ENCODE data around the gene PITPNC1.
"Not testable (repeated sequence)": the region's sequence is repeated elsewhere in the genome, so short reads cannot be mapped to it uniquely, and the experiment has no call there.

PITPNC1 gene

DNA sequence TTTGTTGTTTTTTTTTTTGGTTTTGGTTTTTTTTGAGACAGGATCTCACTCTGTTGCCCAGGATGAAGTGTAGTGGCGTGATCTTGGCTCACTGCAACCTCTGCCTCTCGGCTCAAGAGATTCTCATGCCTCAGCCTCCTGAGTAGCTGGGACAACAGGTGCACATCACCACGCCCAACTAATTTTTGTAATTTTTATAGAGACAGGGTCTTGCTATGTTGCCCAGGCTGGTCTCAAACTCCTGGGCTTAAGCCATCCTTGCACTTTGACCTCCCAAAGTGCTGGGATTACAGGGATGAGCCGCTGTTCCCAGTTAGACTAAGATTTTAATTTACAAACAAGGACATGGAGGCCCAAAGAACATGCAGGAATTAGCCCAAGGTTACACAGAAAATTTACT, 248.9 kb downstream of the PITPNC1 start:
- H3K27me3 Mint-ChIP-seq: no peaks in the 10 kb centered on the region
- no peak overlapping the region for H3K27ac Mint-ChIP-seq
- H3K9me3 Mint-ChIP-seq: peaks cover 5% of the 10 kb centered on the region
- no peak for ATAC-seq (ENCODE audit: low read depth)
- no peak overlapping the region for H3K4me3 Mint-ChIP-seq
- no peaks in the 10 kb centered on the region for H3K4me1 Mint-ChIP-seq
- peaks cover 7% of the 10 kb centered on the region for H3K36me3 Mint-ChIP-seq
- DNase-seq (ENCODE audit: low spot score in 2 of 2): no peak

DNA sequence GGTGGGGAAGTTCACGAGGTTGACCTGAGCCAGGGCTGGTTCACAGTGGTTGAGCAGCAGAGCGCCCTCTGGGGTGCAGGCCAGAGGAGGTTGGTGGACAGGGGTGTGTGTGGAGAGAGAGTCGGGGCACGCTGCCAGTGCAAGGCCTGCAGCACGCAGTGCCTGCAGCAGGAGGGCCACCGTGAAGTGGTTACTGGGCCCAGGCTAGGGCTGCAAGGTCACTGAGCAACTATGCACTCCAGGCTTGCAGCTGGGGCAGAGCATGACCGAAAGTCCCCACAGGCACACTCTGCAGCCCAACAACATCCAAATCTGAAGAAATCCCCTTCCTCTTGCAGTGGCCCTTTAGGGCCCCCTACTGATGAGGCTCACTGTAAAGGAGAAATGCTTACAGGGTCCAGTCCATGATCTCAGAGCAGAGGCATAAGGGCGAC, 251.5 kb downstream of the PITPNC1 start:
- Mint-ChIP-seq H3K27ac (no peak overlapping the region), H3K4me1 (no peaks in the 10 kb centered on the region), H3K27me3 (no peaks in the 10 kb centered on the region), H3K36me3 (peaks cover 17% of the 10 kb centered on the region), H3K9me3 (peaks cover 5% of the 10 kb centered on the region), H3K4me3 (no peak overlapping the region)
- DNase-seq (ENCODE audit: low spot score in 2 of 2): no peak
- ATAC-seq (ENCODE audit: low read depth): no peak

DNA sequence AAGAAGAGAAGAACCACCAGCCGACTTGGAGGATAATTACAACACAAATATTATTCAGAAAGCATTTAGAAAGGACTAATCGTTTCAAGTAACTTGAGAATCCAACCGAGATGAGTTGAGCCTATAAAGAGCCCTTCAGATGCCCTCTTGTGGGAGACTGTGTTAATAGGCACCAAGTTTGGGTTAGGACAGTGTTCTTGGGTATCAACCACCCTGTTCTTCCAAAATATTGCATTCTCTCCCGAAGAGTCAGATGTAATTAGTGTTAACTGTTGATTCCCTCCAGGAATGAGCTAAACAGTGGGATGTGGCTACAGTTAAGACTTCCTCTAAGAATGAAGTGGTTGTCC, 252.9 kb downstream of the PITPNC1 start:
- Mint-ChIP-seq H3K27me3 (no peaks in the 10 kb centered on the region), H3K9me3 (peaks cover 5% of the 10 kb centered on the region), H3K27ac (no peak overlapping the region), H3K4me3 (no peak overlapping the region), H3K36me3 (peaks cover 19% of the 10 kb centered on the region), H3K4me1 (no peaks in the 10 kb centered on the region)
- ATAC-seq (ENCODE audit: low read depth) (no peak), DNase-seq (ENCODE audit: low spot score in 2 of 2) (no peak)

DNA sequence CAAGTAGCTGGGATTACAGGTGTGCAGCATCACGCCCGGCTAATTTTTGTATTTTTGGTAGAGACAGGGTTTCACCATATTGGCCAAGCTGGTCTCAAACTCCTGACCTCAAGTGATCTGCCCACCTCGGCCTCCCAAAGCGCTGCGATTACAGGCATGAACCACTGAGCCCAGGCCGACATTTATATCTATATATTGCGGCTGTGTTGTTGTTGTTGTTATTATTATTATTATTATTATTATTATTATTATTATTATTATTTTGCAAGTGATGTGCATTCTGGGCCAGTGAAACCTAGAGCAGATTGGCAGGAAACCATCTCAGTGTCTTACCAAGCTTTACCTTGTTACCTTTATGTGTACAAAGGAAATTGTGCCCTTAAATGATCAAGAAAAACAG, 253.8 kb downstream of the PITPNC1 start:
- DNase-seq (ENCODE audit: low spot score in 2 of 2); H3K4me1 Mint-ChIP-seq; H3K9me3 Mint-ChIP-seq; ATAC-seq (ENCODE audit: low read depth); H3K4me3 Mint-ChIP-seq; H3K27ac Mint-ChIP-seq; H3K27me3 Mint-ChIP-seq: not testable (repeated sequence)
- peaks cover 22% of the 10 kb centered on the region for H3K36me3 Mint-ChIP-seq

DNA sequence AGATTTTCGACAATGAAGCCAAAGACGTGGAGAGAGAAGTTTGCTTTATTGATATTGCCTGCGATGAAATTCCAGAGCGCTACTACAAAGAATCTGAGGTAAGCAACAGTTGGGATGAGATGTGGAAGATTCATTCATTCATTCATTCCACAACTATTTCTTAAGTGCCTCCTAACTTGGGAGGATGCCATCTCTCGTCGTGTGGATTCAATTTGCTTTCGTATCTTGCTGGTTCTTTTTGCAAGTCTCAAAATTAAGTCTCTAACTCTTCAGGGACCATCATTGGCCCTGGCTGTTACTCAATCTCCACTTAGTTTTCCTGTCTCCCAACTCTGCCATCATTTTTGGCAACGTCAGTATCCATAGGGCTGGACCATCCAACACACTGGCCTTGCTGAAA, 255.1 kb downstream of the PITPNC1 start:
- DNase-seq (ENCODE audit: low spot score in 2 of 2) (no peak), ATAC-seq (ENCODE audit: low read depth) (no peak)
- Mint-ChIP-seq H3K27me3 (no peaks in the 10 kb centered on the region), H3K9me3 (peaks cover 5% of the 10 kb centered on the region), H3K4me3 (no peak overlapping the region), H3K27ac (no peak overlapping the region), H3K36me3 (peaks cover 24% of the 10 kb centered on the region), H3K4me1 (no peaks in the 10 kb centered on the region)

DNA sequence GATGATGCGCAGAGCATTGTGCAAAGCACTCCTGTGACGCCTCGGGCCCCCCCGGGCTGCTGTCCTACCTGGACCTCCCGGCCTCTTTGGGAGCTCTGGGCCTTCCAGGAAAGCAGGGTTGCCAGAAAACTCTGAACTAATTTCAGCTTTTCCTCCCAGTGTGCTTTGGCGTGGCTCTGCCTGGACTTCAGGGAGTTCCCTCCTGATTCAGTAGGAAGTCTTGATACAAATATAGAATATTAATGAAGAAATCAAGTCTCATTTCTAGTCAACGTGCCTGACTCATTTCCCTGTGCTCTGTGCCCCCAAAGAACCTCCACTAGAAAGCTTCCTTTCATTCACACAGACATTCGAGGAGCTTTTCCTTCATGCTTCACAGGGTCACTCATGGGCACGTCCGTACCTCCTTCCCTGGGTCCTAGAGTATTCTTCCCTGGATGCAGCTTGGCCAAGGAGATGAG, 256.7 kb downstream of the PITPNC1 start:
- DNase-seq (ENCODE audit: low spot score in 2 of 2): no peak
- Mint-ChIP-seq H3K36me3 (peaks cover 17% of the 10 kb centered on the region), H3K4me3 (no peak overlapping the region)

DNA sequence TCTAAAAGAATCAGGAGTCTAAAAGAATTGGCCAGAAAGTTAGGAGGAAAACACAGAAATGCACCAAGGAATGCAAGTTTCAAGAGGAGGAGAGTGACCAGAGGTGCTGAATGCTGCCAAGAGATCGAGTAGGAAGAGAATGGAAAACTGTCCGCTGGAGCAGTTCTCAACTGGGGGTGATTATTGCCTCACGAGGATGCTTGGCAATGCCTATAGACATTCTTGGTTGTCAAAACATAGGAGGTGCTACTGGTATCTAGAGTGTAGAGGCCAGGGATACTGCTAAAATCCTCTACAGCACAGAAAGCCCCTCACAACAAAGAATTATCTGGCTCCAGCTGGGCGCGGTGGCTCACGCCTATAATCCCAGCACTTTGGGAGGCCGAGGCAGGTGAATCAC, 258.6 kb downstream of the PITPNC1 start:
- DNase-seq (ENCODE audit: low spot score in 2 of 2) (no peak), ATAC-seq (ENCODE audit: low read depth) (no peak)
- no peak overlapping the region for H3K4me3 Mint-ChIP-seq
- no peaks in the 10 kb centered on the region for H3K27me3 Mint-ChIP-seq
- H3K9me3 Mint-ChIP-seq: no peaks in the 10 kb centered on the region
- H3K27ac Mint-ChIP-seq: no peak overlapping the region
- H3K4me1 Mint-ChIP-seq: no peaks in the 10 kb centered on the region
- H3K36me3 Mint-ChIP-seq: peaks cover 17% of the 10 kb centered on the region

More for the DNA sequence above, 256.7 kb downstream of the PITPNC1 start:
- Mint-ChIP-seq H3K4me1 (no peaks in the 10 kb centered on the region), H3K27me3 (no peaks in the 10 kb centered on the region), H3K27ac (no peak overlapping the region), H3K9me3 (no peaks in the 10 kb centered on the region)
- ATAC-seq (ENCODE audit: low read depth): no peak

DNA sequence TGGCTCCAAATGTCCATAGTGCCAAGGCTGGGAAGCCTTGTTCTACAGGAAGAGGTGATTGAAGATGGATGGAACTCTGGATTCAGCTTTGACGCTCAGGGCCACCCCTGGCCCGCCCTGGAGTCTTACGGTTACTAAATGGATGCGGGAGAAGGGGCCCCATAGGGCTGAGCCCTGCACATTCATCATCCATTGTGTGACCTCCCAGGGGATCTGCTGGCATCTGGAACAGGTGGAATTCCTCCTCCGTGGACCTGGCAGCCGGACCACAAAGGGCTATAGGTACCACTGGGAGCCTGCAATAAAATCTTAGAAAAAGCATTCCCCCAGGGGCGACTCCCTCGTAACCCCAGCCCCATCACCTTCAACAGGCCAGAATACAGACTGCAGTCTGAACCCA, 259.2 kb downstream of the PITPNC1 start:
- Mint-ChIP-seq H3K4me3 (no peak overlapping the region), H3K27me3 (no peaks in the 10 kb centered on the region), H3K9me3 (no peaks in the 10 kb centered on the region), H3K36me3 (peaks cover 17% of the 10 kb centered on the region), H3K4me1 (no peaks in the 10 kb centered on the region), H3K27ac (no peak overlapping the region)
- no peak for DNase-seq (ENCODE audit: low spot score in 2 of 2)
- no peak for ATAC-seq (ENCODE audit: low read depth)

DNA sequence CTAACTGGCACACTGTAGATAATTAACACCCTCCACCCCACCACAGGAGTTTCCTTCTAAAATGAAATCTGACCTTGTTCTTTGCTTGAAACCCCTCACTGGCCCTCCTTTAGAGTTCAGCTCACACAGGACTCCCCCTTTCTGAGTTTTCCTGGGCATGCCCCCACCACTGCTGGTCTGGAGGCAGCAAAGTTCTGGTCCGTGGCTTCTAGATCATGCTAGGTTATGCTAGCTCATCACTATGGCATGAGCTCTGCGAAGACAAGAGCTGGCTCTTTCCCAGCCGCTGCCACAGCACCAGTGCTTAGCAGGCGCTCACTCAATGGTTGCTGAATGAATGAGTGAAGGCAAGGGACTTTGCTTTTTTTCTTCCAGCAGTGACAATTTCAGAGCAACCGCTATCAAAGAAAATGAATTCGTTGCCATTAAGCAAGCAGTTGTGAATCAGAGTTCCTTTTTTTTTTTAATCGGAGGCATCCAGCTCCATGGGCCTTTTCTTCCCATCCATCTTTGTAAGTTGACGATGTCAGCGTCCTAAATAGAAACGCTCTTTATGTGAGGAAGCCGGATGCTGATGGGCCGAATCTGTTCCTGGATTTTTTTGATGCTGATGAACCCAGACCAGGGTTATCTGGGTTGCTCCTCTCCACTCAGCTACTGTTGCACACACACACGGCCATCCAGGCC, 259.9 kb downstream of the PITPNC1 start:
- Mint-ChIP-seq H3K36me3 (peaks cover 15% of the 10 kb centered on the region), H3K27ac (no peak overlapping the region), H3K4me3 (no peak overlapping the region), H3K4me1 (no peaks in the 10 kb centered on the region), H3K27me3 (no peaks in the 10 kb centered on the region), H3K9me3 (no peaks in the 10 kb centered on the region)
- no peak for DNase-seq (ENCODE audit: low spot score in 2 of 2)
- no peak for ATAC-seq (ENCODE audit: low read depth)

DNA sequence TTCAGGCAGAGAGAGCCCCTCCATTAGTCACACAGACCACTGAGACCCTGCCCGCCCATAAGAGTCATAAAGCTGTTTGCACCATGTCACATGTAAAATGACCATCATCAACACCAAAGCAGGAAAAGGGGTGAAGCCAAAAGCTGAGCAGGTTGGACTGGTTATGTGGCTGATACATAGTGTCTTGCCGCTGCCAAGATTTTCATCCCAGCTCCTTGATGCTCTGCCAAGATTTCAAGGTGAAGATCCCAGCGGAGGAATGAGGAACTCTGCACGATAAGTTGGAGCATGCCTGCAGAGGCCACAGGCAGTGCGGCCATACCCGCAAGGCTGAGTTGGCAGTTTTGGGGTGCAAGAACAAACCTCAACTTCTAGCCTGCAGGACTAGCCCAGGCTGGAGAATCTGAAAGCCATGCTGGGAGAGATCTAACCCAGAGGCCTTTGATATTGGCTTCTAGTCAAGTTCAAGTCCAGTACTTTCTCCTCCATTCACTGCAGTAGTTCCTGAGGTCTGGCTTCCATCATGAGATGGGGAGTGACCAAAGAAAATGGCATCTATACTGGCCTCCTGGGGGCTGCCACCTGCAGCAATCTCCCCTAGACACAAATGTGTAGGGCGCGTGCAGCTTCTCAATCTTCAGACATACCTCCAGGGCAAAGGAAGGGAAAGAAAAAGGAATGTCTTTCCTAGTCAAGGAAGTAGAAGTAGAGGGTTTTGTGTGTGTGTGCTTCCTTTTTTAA, 261.0 kb downstream of the PITPNC1 start:
- Mint-ChIP-seq H3K9me3 (no peaks in the 10 kb centered on the region), H3K27ac (no peak overlapping the region), H3K36me3 (peaks cover 9% of the 10 kb centered on the region), H3K4me1 (no peaks in the 10 kb centered on the region), H3K27me3 (no peaks in the 10 kb centered on the region), H3K4me3 (no peak overlapping the region)
- no peak for DNase-seq (ENCODE audit: low spot score in 2 of 2)
- no peak for ATAC-seq (ENCODE audit: low read depth)

DNA sequence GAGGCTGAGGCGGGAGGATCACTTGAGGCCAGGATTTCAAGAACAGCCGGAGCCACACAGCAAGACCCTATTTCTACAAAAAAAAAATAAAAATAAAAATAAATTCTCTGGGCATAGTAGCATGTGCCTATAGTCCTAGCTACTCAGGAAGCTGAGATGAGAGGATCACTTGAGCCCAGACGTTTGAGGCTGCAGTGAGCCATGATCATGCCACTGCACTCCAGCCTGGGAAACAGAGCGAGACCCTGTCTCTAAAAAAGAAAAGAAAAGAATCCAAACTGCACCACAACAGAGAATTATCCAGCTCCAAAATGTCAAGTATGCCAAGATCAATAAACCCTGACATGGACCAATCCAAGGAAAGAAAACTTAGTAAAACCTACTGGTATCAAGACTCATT, 261.8 kb downstream of the PITPNC1 start:
- H3K4me1 Mint-ChIP-seq: no peaks in the 10 kb centered on the region
- peaks cover 7% of the 10 kb centered on the region for H3K36me3 Mint-ChIP-seq
- no peaks in the 10 kb centered on the region for H3K9me3 Mint-ChIP-seq
- no peak for DNase-seq (ENCODE audit: low spot score in 2 of 2)
- no peak overlapping the region for H3K4me3 Mint-ChIP-seq
- H3K27me3 Mint-ChIP-seq: no peaks in the 10 kb centered on the region
- no peak for ATAC-seq (ENCODE audit: low read depth)
- H3K27ac Mint-ChIP-seq: no peak overlapping the region

DNA sequence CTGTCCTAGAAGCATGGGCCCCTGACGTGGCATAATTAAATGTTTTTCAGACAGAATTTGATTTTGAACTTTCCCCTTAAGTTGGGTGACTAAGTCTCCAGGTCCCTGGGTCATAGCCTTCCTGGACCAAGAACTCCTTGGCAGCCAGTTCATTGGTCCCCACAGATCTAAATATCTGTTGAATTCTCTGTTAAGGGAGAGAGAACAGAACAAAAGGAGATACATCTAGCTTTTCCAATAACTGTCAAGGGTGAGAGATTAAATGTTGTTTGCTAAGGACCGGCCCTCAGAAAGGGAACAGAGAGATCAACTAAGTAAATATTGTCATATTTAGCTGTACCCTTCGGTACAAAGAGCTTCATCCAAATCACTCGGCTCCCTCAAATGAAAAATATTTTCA, 262.5 kb downstream of the PITPNC1 start:
- no peak overlapping the region for H3K4me3 Mint-ChIP-seq
- H3K4me1 Mint-ChIP-seq: no peaks in the 10 kb centered on the region
- DNase-seq (ENCODE audit: low spot score in 2 of 2) (no peak), ATAC-seq (ENCODE audit: low read depth) (no peak)
- H3K36me3 Mint-ChIP-seq: peaks cover 4% of the 10 kb centered on the region
- H3K27ac Mint-ChIP-seq: no peak overlapping the region
- no peaks in the 10 kb centered on the region for H3K27me3 Mint-ChIP-seq
- no peaks in the 10 kb centered on the region for H3K9me3 Mint-ChIP-seq

DNA sequence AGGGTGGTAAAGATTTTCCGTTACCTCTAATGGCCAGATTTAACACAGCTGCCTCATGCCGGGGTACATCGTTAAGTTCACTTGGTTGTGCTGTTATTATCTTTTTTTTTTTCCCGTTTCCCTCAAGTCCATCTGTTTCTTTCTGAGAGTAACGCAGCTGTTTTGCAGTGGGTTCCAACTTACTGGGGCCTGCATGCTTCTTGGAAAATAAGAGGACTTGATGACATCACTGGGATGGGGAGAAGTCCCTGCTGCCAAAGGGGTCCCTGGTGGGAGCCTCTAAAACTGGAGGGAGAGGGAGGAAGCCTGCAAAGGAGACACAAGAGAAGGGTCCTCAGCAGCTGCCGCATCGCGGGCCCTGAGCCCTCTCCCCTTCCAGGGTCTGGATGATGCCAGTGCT, 262.9 kb downstream of the PITPNC1 start:
- no peaks in the 10 kb centered on the region for H3K27me3 Mint-ChIP-seq

DNA sequence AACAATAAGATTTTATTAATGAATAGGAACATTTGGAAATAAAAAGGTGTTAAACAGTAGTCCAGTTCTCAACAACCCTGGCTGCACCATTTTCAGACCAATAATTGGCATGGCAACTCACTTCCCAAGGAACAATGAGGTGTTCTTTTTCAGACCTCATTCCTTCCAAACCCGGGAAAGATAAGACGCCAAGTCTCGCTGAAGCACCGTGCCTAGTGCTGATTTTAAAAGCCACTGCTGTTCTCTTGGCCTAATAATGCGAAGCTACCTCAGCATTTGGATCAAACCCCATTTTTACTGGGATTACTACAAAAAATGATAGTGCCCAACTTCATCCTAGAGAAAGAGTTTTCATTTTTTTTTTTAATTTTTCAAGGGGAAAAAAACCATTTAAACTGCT, 265.4 kb downstream of the PITPNC1 start:
- Mint-ChIP-seq H3K36me3 (peaks cover 1% of the 10 kb centered on the region), H3K4me1 (no peaks in the 10 kb centered on the region), H3K4me3 (no peak overlapping the region), H3K9me3 (no peaks in the 10 kb centered on the region), H3K27me3 (no peaks in the 10 kb centered on the region), H3K27ac (no peak overlapping the region)
- DNase-seq (ENCODE audit: low spot score in 2 of 2) (no peak), ATAC-seq (ENCODE audit: low read depth) (no peak)

More for the DNA sequence above, 262.9 kb downstream of the PITPNC1 start:
- no peak for ATAC-seq (ENCODE audit: low read depth)
- H3K4me3 Mint-ChIP-seq: no peak overlapping the region
- no peak overlapping the region for H3K27ac Mint-ChIP-seq
- DNase-seq (ENCODE audit: low spot score in 2 of 2): no peak
- no peaks in the 10 kb centered on the region for H3K9me3 Mint-ChIP-seq
- peaks cover 4% of the 10 kb centered on the region for H3K36me3 Mint-ChIP-seq
- H3K4me1 Mint-ChIP-seq: no peaks in the 10 kb centered on the region

DNA sequence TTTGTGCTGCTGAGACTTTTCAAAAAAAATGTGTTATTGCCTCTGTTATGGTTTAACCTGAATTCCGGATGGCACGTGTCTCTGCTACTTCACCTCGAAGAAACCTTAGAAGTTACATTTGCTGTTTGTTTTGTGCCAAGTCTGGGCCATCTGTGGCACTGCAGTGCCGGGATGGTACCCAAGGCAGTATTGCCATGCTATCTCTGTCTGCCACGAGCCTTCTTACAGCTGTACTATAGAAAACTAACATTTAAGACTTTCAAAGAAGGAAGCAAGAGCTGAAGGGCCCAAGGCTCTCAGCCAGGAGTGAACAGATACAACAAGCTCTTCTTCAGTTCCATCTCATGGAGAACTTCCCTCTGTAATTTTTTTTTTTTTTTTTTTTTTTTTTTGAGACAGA, 267.0 kb downstream of the PITPNC1 start:
- H3K36me3 Mint-ChIP-seq: peaks cover 1% of the 10 kb centered on the region
- H3K4me3 Mint-ChIP-seq: no peak overlapping the region
- no peak overlapping the region for H3K27ac Mint-ChIP-seq

More for the DNA sequence above, 267.0 kb downstream of the PITPNC1 start:
- no peaks in the 10 kb centered on the region for H3K9me3 Mint-ChIP-seq
- H3K4me1 Mint-ChIP-seq: no peaks in the 10 kb centered on the region
- ATAC-seq (ENCODE audit: low read depth) (no peak), DNase-seq (ENCODE audit: low spot score in 2 of 2) (no peak)
- H3K27me3 Mint-ChIP-seq: no peaks in the 10 kb centered on the region
